HepG2 (cell line): ENCODE measurements around the gene DDHD1.

Experiments
- CHD2 ChIP-seq: IDR thresholded peaks from 2 replicates; pipeline ENCODE4 v1.6.1; 2011; ENCODE audit warnings: low read depth, low read length, improper control_type of control experiment
- CTCF ChIP-seq: sonication (generic); formaldehyde crosslinking; IDR thresholded peaks from 2 replicates; pipeline ENCODE4 v1.5.0; 2020; ENCODE audit warnings: mild to moderate bottlenecking, missing genetic modification reagents, moderate library complexity
- ETV6 ChIP-seq: sonication (generic); formaldehyde crosslinking; conservative IDR thresholded peaks from 2 replicates; pipeline ENCODE4 v1.4.0; 2020; ENCODE audit warnings: missing genetic modification reagents
- MAZ ChIP-seq, 2 experiments: sonication (generic) in 1 of 2; formaldehyde crosslinking in 1 of 2; IDR thresholded peaks; 2 replicates each; pipeline versions ENCODE4 v1.5.0 to v1.6.1; 2012 to 2020; ENCODE audit warnings: low read depth in 2 of 2, mild to moderate bottlenecking in 2 of 2, borderline replicate concordance in 1 of 2, improper control_type of control experiment in 1 of 2, low read length in 1 of 2, missing genetic modification reagents in 1 of 2, moderate library complexity in 1 of 2
- MXI1 ChIP-seq: IDR thresholded peaks from 3 replicates; pipeline ENCODE4 v1.6.1; 2012; ENCODE audit warnings: low read depth, low read length, inconsistent platforms, borderline replicate concordance
- RAD51 ChIP-seq: fragments of 450-650 bp; IDR thresholded peaks from 2 replicates; pipeline ENCODE4 v1.6.1; 2016; ENCODE audit warnings: borderline replicate concordance
- TCF7L2 ChIP-seq: IDR thresholded peaks from 2 replicates; pipeline ENCODE4 v1.6.1; 2011; ENCODE audit warnings: mild to moderate bottlenecking, low read depth, low read length, moderate library complexity
- ZNF124 ChIP-seq: sonication (generic); formaldehyde crosslinking; IDR thresholded peaks from 2 replicates; pipeline ENCODE4 v1.4.0; 2020; ENCODE audit warnings: missing genetic modification reagents
- ZNF232 ChIP-seq: sonication (generic); formaldehyde crosslinking; IDR thresholded peaks from 2 replicates; pipeline ENCODE4 v1.4.0; 2020; ENCODE audit warnings: missing genetic modification reagents, borderline replicate concordance
- TF ChIP-seq, protein P1 (sequence below): sonication (generic); formaldehyde crosslinking; IDR thresholded peaks from 2 replicates; pipeline ENCODE4 v1.4.0; 2020; ENCODE audit warnings: missing genetic modification reagents

GRCh38 chr14:53106768-53107167 lies 46.4 kb downstream of the DDHD1 start:
- no peak for TF ChIP-seq TCF7L2
- TF ChIP-seq CTCF = no peak
- TF ChIP-seq MXI1 = no peak
- TF ChIP-seq ZNF124 = no peak
- no peak for TF ChIP-seq ZNF232 (CRISPR knock-in tag)
- TF ChIP-seq RAD51 = no peak
- TF ChIP-seq ETV6 = no peak
- TF ChIP-seq MAZ (IDR thresholded peaks at IDR 0.05; ENCODE audit: borderline replicate concordance, low read depth, low read length) = no peak
- TF ChIP-seq MAZ (CRISPR knock-in tag; IDR thresholded peaks at IDR 0.05; ENCODE audit: low read depth) = no peak
- TF ChIP-seq, protein P1, sequence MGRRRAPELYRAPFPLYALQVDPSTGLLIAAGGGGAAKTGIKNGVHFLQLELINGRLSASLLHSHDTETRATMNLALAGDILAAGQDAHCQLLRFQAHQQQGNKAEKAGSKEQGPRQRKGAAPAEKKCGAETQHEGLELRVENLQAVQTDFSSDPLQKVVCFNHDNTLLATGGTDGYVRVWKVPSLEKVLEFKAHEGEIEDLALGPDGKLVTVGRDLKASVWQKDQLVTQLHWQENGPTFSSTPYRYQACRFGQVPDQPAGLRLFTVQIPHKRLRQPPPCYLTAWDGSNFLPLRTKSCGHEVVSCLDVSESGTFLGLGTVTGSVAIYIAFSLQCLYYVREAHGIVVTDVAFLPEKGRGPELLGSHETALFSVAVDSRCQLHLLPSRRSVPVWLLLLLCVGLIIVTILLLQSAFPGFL = no peak
- TF ChIP-seq CHD2 = no peak
